Stimulated activated CD4-positive, alpha-beta T cell treated with anti-CD3 and anti-CD28 coated beads, Interleukin-1b, Interleukin-23, amount 100 ng/mL, for 4 hours (primary cell): ENCODE results near the gene ZNF547.

Source experiments
- DNase-seq, 2 donors: peaks; one replicate each; pipeline ENCODE4 v3.0.0-alpha.2; 2020; ENCODE audit warnings: low read depth in 2 of 2

The ZNF547 gene

GRCh38 chr19:57362997-57363687 is at the start of gene ZNF547, which contains the start of gene TRAPPC2B:
ZNF547 (plus strand) TSS chr19:57363551; CDS start chr19:57368556, 5,005 bp downstream.
TRAPPC2B (plus strand) TSS chr19:57363551; CDS start chr19:57364834, 1,283 bp downstream.
- DNase-seq: peak; percentile 95 to 96

- no peak for DNase-seq
Measured at GRCh38 chr19:57314146-57314545, 49.2 kb upstream of the ZNF547 start.

- DNase-seq: no peak
Measured at GRCh38 chr19:57317503-57317902, 45.8 kb upstream of the ZNF547 start.

GRCh38 chr19:57319869-57320179 is 43.5 kb upstream of the ZNF547 start:
- no peak for DNase-seq

GRCh38 chr19:57320180-57321084 is 42.9 kb upstream of the ZNF547 start, which contains the start of gene ZNF543:
ZNF543 (plus strand) TSS chr19:57320472; CDS start chr19:57320854, 382 bp downstream.
- DNase-seq: peak; percentile 83 to 88

- no peak for DNase-seq
Measured at GRCh38 chr19:57321116-57321515, 42.2 kb upstream of the ZNF547 start.

- no peak for DNase-seq
Measured at GRCh38 chr19:57321751-57322150, 41.6 kb upstream of the ZNF547 start.

- DNase-seq: no peak
Measured at GRCh38 chr19:57324992-57325391, 38.4 kb upstream of the ZNF547 start.

- DNase-seq: no peak
Measured at GRCh38 chr19:57327993-57328392, 35.4 kb upstream of the ZNF547 start.

- no peak for DNase-seq
Measured at GRCh38 chr19:57334191-57334590, 29.2 kb upstream of the ZNF547 start.

- no peak for DNase-seq
Measured at GRCh38 chr19:57338877-57339276, 24.5 kb upstream of the ZNF547 start.

- no peak for DNase-seq
Measured at GRCh38 chr19:57342582-57342981, 20.8 kb upstream of the ZNF547 start.

GRCh38 chr19:57348136-57348535 is 15.2 kb upstream of the ZNF547 start:
- DNase-seq: no peak

GRCh38 chr19:57350877-57351805 is 12.2 kb upstream of the ZNF547 start, which contains the start of gene ZNF304:
ZNF304 (plus strand) TSS chr19:57351271; CDS start chr19:57351665, 394 bp downstream.
- DNase-seq: peak; percentile 67 to 68

GRCh38 chr19:57351867-57352266 is 11.5 kb upstream of the ZNF547 start:
- DNase-seq: no peak

GRCh38 chr19:57355916-57356315 is 7.4 kb upstream of the ZNF547 start:
- no peak for DNase-seq

- DNase-seq: no peak
Measured at GRCh38 chr19:57357406-57357805, 5.9 kb upstream of the ZNF547 start.

GRCh38 chr19:57359300-57359699 is 4.1 kb upstream of the ZNF547 start:
- no peak for DNase-seq

GRCh38 chr19:57362419-57362818 is 932 bp upstream of the ZNF547 start:
- no peak for DNase-seq

- DNase-seq: no peak
Measured at GRCh38 chr19:57363688-57364181, 384 bp downstream of the ZNF547 start.

GRCh38 chr19:57366776-57367175 is 3.4 kb downstream of the ZNF547 start:
- DNase-seq: no peak
